Activated effector memory CD4-positive, alpha-beta T cell treated with anti-CD3 and anti-CD28 coated beads, Interleukin-2, amount 50 U/mL, for 16 hours (primary cell): ENCODE results near the gene RPL36.
A peak's percentile ranks its signal among the peaks of the same experiment; 100 is the strongest.

Experiments used
- DNase-seq: peaks from one replicate; pipeline ENCODE4 v3.0.0-alpha.2; 2020

Gene RPL36

GRCh38 chr19:5690125-5690954, at the start of gene RPL36:
RPL36 (plus strand) TSS chr19:5690295; CDS start chr19:5690508, 213 bp downstream.
- DNase-seq: peak; percentile 99

DNA sequence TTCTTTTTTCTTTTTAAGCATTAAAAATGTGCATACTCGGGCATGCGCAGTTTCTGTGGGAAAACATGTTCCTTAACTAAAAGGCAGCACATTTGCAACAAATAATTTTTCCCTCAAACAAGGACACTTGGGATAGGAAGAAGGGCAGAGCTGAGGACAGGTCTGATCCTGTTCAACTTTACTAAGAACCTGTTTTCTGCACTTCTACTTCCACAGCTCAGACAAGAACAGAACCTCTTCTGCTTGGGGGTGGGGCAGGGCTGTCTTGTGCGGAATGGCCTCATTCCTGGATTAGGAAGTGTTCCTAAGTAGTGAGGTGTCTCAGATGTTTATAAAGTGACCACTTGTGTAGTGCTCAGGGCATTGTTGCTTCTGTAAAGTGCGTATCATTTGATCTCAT, 48.9 kb upstream of the RPL36 start:
- no peak for DNase-seq

GRCh38 chr19:5642204-5642603, 47.9 kb upstream of the RPL36 start:
- DNase-seq: peak; percentile 3

GRCh38 chr19:5643060-5643459, 47.0 kb upstream of the RPL36 start:
- DNase-seq: no peak

DNA sequence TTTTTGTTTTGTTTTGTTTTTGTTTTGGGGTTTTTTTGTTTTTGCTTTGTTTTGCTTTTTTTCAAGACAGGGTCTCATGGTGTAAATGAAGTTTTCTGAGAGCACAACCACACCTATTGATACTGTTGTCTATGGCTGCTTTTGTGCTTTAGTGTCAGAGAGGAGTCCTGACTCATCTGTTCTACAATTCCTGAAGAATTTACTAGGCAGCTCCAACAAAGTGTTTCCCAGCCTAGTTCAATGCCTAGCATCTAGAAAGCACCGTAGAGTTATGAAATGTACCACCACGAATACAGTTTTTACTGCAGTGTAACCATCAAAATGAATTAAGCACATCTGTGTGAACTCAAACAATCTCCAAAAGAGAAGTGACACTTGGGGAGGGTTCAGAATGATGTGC, 46.1 kb upstream of the RPL36 start:
- DNase-seq: no peak

- DNase-seq: peak; percentile 8
These were observed 44.7 kb upstream of the RPL36 start for GRCh38 chr19:5645409-5645808.

- DNase-seq: peak; percentile 3
These were observed 43.4 kb upstream of the RPL36 start for GRCh38 chr19:5646703-5647102.

DNA sequence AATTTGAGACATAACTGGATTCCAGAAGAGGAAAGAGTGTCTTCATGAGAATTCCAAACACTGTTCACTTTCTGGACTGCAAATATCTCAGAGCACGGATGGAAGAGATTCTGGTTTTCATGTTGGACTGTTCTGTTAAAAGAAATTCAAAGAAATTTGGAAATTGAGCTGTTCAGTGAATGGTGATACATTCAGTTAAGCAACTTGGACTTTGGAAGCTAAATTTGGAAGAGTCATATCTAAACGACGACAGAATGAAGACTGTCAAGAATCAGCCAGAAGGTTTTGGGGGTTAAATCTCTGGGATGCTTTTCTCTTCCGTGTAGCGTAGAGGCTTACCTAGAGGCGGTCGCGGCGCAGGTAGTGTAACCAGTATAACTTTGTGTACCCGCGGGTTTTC, 41.6 kb upstream of the RPL36 start:
- DNase-seq: no peak

DNA sequence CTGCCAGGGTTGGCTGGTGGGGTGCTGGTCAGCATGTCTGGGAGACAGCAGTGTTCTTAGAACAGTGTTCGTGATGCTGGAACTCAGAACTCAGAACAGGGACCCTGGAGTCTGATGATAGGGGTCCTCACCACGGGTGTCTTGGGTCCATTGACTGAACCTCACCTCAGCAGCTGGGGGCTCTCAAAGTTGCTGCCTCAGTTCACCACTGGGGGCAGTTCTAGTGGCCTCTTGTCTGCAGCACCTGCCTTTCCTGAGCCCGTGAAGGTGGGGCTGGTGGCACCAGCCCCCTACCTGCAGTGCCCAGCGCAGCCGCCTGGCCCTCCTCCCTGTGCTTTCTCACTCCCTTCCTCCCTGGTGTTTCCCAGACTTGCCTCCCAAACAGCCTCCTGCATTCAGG, 38.7 kb upstream of the RPL36 start:
- DNase-seq: peak; percentile 60

- DNase-seq: peak; percentile 47
These were observed 37.8 kb upstream of the RPL36 start for GRCh38 chr19:5652261-5652660.

DNA sequence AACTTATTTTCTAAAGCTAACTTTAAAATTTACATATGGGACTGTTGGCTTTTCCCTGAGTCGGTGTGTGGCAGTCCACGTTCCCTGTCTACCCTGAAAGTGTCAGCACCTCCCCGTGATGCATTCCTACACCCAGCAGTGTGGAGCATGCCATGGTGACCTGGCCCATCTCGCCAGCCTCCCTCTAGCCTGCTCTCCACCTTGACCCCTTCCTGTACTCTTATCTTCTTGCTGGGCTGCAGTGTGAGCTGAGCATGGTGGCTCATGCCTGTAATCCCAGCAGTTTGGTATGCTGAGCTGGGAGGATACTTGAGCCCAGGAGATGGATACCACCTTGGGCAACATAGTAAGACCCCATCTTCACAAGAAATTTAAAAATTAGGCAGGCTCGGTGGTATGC, 35.2 kb upstream of the RPL36 start:
- peak; percentile 34 for DNase-seq

DNA sequence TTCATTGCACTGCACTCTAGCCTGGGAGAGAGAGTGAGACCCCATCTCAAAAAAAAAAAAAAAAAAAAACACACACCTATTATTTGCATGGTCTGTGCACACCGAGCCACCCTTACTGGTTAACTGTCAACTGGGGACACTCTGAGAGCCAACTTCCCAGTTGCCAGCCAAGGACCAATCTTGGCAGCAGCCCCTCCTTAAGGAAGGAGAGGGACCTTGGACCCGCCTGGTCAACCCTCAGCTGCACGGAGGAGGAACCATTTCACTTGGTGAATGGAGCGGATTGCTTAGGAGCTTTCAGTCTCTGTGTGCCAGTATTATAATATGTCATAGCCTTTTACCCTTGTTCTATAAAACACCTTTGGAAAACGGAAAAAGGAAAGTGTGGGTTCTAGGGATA, 34.7 kb upstream of the RPL36 start:
- DNase-seq: peak; percentile 50

DNA sequence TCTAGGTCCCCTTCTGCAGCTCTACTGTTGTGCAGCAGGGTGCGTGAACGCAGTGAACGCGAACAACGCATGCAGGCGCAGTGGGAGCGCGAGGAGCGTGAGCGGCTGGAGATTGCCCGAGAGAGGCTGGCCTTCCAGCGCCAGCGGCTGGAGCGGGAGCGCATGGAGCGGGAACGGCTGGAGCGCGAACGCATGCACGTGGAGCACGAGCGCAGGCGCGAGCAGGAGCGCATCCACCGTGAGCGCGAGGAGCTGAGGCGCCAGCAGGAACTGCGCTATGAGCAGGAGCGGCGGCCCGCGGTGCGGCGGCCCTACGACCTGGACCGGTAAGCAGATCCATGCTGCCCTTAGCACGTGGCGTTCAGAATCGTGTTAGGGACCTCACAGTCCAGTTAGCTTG, 28.6 kb upstream of the RPL36 start:
- no peak for DNase-seq

DNA sequence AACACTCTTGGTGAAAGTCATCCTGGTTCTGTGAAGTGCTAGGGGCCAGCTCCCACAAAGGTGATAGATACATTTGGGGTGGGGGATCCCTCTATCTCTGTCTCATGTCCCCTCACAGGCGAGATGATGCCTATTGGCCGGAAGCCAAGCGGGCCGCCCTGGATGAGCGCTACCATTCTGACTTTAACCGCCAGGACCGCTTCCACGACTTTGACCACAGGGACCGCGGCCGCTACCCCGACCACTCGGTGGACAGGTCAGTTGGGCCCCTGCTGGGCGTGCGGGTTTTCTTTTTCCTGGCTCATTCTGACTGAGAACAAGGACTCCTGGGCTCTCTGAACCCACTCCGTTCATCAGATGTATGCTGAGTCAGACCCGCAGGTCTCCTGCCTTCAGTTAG, 26.2 kb upstream of the RPL36 start:
- no peak for DNase-seq

DNA sequence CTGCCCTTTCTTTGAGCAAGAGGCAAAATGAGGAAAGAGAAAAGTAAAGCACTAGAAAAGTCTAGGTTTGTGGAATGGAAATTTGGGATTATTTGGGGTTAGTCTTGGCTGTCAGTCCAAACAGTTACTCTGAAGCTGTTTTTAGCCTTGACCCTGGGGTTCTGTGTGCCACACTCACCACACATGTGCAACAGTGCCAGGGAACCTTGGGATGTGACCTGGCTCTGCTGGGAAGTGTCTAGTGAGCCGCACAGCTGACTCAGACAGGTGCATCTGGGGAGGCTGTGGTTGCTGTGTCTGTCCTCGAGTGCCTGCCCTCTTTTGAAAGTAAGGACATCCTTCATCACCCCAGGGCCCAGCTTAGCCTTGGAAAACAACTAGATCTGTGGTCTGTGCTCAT, 25.6 kb upstream of the RPL36 start:
- no peak for DNase-seq

DNA sequence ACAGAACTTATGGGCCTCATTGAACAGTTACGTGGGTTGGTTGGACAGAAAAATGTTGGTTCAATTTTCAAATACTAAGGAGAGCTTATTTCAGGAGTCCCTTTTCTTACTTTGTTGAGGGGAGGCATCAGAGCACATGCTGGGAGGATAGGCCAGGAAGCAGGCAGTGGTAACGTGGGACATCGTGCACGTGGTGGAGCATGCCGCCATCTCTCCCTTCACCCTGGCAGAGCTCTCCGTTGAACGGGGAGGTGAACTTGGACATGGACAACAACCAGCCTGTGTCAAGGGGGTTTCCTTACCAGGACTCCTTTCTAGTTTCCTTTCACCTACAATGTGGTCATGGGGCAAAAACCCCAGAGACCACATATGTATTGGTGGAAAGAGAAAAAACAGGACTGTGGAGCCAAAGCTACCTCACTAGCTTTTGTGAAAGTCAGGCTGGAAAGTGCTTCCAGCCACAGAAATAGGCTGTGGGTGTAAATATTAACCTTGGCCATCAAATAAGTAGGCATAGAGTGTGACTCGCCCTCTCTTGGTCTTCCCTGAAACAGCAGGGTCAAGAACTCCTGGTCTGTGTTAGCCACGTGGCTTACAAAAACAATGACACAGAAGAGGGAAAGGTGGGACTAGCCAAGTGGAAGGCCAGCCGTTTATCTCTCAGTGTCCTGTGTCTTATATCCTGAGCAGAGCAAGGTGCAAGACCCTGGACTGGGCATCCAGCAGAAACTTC, 24.1 kb upstream of the RPL36 start:
- DNase-seq: no peak

GRCh38 chr19:5666921-5667610, 23.0 kb upstream of the RPL36 start:
- no peak for DNase-seq

DNA sequence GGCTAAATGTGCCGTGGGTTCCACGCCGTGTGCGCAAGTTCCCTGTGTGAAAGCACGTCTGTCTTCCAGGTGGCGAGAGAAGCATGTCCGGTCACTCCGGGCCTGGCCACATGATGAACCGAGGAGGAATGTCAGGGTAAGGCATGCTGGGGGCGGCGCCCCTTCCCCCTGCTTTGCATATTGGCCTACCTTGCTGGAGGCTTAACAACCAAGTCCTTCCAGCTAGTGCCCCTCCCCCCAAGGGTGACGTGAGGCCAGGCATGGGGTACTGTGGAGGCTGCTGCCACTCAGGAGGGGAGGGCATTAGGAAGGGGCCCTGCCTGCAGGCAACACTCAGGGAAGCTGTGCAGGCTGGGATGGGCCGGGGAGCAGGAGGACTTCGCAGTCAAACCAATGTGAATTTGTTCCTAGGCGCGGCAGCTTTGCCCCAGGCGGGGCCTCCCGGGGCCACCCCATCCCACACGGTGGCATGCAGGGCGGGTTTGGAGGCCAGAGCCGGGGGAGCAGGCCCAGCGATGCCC, 22.3 kb upstream of the RPL36 start:
- no peak for DNase-seq

DNA sequence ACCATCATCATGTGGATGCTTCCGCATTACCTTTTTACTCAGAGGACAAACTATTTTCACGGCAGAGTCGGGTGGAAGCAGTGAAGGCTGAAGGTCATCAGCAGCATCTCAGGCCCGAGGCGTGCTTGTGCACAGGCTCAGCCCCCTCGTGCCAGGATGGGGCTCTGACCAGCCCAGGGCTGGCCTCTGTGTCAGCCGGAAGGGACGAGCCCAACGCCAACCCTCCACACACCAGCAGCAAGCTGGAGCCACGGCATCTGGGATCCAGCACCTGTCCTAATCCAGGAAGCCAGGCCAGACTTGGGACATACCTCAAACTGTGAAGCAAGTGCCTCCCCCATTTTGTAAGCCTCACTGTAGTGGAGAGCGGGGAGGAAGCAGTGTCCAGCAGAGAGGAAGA, 20.9 kb upstream of the RPL36 start:
- no peak for DNase-seq

GRCh38 chr19:5671600-5671999, 18.5 kb upstream of the RPL36 start:
- no peak for DNase-seq

GRCh38 chr19:5672708-5673459, 17.2 kb upstream of the RPL36 start:
- DNase-seq: no peak

DNA sequence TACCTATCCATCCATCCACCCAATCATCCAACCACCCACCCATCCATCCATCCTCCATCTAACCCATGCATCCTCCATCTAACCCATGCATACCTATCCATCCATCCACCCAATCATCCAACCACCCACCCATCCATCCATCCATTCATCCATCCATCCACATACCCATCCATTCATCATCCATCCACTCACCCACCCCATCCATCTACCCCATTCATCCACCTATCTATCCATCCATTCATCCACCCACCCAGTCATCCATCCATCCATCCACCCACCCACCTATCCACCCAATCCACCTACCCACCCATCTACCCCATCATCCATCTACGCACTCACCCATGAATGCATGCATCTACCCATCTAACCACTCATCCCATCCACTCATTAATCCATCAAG, 16.3 kb upstream of the RPL36 start:
- no peak for DNase-seq

DNA sequence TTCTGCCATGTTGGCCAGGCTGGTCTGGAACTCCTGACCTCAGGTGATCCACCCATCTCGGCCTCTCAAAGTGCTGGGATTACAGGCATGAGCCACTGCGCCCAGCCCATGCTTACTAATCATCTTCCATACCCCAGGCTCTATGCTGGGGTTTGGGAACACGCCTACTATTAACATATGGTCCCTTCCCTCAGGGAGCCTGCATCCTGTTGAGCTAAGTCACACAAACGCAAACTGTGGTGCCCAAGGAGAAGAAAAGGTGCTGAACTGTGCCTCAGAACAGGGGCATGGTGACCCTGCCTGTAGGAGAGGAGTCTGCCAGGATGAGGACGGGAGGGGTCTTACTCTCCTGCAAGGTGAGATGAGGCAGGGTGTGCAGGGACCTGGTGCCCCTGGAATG, 15.4 kb upstream of the RPL36 start:
- no peak for DNase-seq
